ENCODE results near the gene HSD17B12.
A peak's percentile ranks its signal among the peaks of the same experiment; 100 is the strongest.
"Not testable (repeated sequence)": the region's sequence is repeated elsewhere in the genome, so short reads cannot be mapped to it uniquely, and the experiment has no call there.

HSD17B12 gene

DNA sequence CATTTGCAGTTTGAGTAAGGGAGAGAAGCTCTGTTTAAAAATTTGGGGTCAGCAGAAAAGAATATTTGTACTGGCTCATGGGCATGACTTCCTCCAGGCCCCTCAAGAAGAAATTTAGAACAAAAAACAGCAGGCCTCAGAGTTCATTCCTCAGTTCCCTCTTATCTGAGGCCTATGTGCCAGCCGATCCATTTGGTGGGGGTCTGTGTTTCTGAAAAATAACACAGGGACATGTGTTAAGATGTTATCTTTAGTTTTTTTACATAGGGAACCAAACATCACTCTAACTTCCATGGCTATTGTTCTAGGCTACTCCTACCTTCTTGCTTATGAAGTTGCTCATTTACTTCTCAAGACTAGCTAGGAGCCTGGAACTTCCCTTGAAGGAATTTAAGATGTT lies 16.2 kb upstream of the HSD17B12 start:
- Histone ChIP-seq H3K4me3 (no peak overlapping the region), H3K27ac (no peak overlapping the region)
- TF ChIP-seq, protein P1, sequence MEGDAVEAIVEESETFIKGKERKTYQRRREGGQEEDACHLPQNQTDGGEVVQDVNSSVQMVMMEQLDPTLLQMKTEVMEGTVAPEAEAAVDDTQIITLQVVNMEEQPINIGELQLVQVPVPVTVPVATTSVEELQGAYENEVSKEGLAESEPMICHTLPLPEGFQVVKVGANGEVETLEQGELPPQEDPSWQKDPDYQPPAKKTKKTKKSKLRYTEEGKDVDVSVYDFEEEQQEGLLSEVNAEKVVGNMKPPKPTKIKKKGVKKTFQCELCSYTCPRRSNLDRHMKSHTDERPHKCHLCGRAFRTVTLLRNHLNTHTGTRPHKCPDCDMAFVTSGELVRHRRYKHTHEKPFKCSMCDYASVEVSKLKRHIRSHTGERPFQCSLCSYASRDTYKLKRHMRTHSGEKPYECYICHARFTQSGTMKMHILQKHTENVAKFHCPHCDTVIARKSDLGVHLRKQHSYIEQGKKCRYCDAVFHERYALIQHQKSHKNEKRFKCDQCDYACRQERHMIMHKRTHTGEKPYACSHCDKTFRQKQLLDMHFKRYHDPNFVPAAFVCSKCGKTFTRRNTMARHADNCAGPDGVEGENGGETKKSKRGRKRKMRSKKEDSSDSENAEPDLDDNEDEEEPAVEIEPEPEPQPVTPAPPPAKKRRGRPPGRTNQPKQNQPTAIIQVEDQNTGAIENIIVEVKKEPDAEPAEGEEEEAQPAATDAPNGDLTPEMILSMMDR (IDR thresholded peaks at IDR 0.05): no peak
- no peak for DNase-seq (ENCODE audit: low spot score)

- H3K27ac ChIP-seq; H3K4me3 ChIP-seq; DNase-seq (ENCODE audit: low spot score): not testable (repeated sequence)
Observed at GRCh38 chr11:43671284-43671683, 9.3 kb upstream of the HSD17B12 start.

DNA sequence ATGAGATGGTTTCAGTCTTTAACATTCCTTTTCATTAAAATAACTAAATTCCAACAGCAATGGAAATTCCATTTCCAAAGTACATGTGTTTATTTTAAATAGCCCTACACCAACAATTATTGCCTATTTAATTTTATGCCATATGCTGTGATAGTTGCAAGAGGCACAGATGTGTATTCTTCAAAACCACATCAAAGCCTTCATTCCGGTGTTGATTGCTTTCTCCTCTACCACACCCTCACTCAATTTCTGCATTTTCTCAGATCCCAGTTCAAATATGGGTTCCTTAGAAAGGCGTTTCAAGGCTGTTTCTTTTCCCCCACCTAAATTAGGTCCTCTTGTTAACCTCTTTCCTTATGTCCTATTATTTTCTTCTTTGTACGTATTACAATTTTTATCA lies 6.0 kb upstream of the HSD17B12 start:
- no peak overlapping the region for H3K27ac ChIP-seq
- DNase-seq (ENCODE audit: low spot score): no peak
- no peak overlapping the region for H3K4me3 ChIP-seq
- TF ChIP-seq, protein P1 (IDR thresholded peaks at IDR 0.05): no peak

DNA sequence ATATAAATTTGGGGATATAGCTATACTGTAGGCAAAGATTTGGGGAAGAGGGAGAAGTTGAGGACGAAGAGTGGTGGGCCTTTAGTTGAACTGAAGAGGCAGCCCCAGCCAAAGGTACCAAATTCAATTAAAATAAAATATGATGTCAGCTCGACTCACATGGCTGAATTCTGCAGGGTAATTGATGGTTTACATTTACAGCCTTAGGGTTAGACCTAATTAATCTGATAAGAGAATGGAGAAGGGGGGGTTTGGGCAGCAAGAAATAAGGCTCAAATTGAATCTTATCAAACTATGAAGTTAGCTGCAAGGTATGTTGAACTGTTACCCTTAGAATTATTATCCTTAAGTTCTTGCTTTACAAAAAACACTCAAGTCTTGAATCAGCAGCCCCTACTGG lies 3.6 kb upstream of the HSD17B12 start:
- Histone ChIP-seq H3K27ac (no peak overlapping the region), H3K4me3 (no peak overlapping the region)
- TF ChIP-seq, protein P1 (IDR thresholded peaks at IDR 0.05): no peak
- DNase-seq (ENCODE audit: low spot score): no peak

- Histone ChIP-seq H3K27ac (peak overlapping the region; percentile 92 to 94), H3K4me3 (peak overlapping the region; percentile 88)
- TF ChIP-seq, protein P1 (IDR thresholded peaks at IDR 0.05): no peak
- no peak for DNase-seq (ENCODE audit: low spot score)
Observed at GRCh38 chr11:43681401-43681942, 934 bp downstream of the HSD17B12 start.

DNA sequence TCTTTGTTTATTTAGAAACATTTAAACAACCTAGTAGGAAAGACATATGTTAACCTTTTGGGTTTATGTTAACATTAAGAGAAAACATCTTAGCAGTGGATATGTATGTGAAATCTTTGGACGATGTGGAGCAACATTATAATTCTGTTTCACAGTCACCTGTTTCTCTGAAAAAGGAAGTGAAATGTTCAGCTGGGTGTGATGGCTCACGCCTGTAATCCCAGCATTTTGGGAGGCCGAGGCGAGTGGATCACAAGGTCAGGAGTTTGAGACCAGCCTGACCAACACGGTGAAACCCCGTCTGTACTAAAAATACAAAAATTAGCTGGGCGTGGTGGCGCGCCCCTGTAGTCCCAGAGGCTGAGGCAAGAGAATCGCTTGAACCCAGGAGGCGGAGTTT lies 1.5 kb downstream of the HSD17B12 start:
- not testable (repeated sequence) for DNase-seq (ENCODE audit: low spot score)
- Histone ChIP-seq H3K27ac (peak overlapping the region in 1 of 2 donors; percentile 94), H3K4me3 (peak overlapping the region; percentile 88)

DNA sequence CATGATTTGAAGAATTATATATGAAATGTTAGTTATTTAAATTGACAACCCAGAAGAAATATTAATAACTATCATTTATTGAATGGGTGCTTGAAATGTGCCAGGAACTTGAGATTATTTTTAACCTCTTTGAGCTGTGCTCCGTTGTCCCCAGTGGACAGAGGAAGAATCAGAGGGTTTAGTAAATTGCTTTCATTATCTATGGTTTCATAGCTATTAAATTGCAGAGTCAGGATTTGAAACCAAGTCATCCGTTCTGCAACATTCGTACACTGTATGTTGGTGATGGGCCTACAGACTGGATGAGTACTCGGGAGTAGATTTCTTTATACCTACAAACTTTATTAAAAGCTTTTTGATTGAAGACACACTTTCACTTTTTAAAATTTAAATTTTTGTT lies 4.9 kb downstream of the HSD17B12 start:
- TF ChIP-seq, protein P1 (IDR thresholded peaks at IDR 0.05): no peak
- H3K4me3 ChIP-seq: no peak overlapping the region
- H3K27ac ChIP-seq: no peak overlapping the region
- no peak for DNase-seq (ENCODE audit: low spot score)

DNA sequence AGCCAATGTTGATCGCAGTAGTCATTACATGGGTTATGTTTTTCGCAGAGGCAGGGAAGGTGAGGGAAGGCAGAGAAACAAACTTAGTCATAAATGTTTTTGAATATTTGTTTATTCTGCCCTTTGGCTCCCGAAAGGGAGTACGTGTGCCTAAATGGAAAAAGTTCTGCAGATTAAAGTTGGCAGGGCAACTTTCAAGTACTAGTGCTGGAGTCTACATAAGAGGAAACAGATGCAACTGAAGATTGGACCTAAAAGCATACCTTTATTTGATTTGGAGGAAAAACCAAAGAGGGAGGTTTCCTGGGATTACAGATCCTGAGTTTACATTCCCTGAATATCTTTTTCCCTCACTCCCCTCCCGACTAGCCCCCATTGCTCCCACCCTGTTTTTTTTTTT lies 5.7 kb downstream of the HSD17B12 start:
- peak overlapping the region; percentile 13 for H3K4me3 ChIP-seq
- no peak for DNase-seq (ENCODE audit: low spot score)
- peak overlapping the region in 1 of 2 donors; percentile 36 for H3K27ac ChIP-seq
- TF ChIP-seq, protein P1 (IDR thresholded peaks at IDR 0.05): no peak

Data from coronary artery (tissue), 2 donors.